PFSK-1 (cell line): ENCODE data around the gene KRTAP3-2.

ENCODE experiments used
- FOXP2 ChIP-seq: optimal IDR thresholded peaks from 2 replicates; pipeline ENCODE3; 2011; ENCODE audit warnings: borderline replicate concordance, control low read depth, inconsistent platforms; ENCODE audit not compliant: insufficient read depth; ENCODE audit errors: extremely low read length, extremely low read depth
- POLR2AphosphoS5 ChIP-seq: IDR thresholded peaks from 2 replicates; pipeline ENCODE4 v1.6.1; 2012; ENCODE audit warnings: low read depth, mild to moderate bottlenecking, control low read depth, low read length, moderate library complexity
- REST ChIP-seq, 2 experiments: IDR thresholded peaks; 2 replicates each; pipeline versions ENCODE4 v1.6.1 to v1.8.0; 2011 to 2012; ENCODE audit warnings: low read depth in 2 of 2, low read length in 2 of 2, control low read depth in 1 of 2, inconsistent platforms in 1 of 2, mild to moderate bottlenecking in 1 of 2, moderate library complexity in 1 of 2; ENCODE audit not compliant: insufficient read depth in 1 of 2
- SIN3A ChIP-seq: IDR thresholded peaks from 2 replicates; pipeline ENCODE4 v1.6.1; 2012; ENCODE audit warnings: mild to moderate bottlenecking, low read length, moderate library complexity, borderline replicate concordance; ENCODE audit not compliant: insufficient read depth
- TAF1 ChIP-seq: IDR thresholded peaks from 2 replicates; pipeline ENCODE4 v1.6.1; 2012; ENCODE audit warnings: low read length, control low read depth, borderline replicate concordance; ENCODE audit not compliant: insufficient read depth

Gene KRTAP3-2

GRCh38 chr17:41009301-41009760, 9.6 kb upstream of the KRTAP3-2 start:
- TF ChIP-seq FOXP2 (no peak), SIN3A (no peak), REST (IDR thresholded peaks at IDR 0.05; ENCODE audit: insufficient read depth in 1 of 2, low read depth in 2 of 2, low read length in 2 of 2) (no peak), TAF1 (no peak), POLR2AphosphoS5 (no peak)

DNA sequence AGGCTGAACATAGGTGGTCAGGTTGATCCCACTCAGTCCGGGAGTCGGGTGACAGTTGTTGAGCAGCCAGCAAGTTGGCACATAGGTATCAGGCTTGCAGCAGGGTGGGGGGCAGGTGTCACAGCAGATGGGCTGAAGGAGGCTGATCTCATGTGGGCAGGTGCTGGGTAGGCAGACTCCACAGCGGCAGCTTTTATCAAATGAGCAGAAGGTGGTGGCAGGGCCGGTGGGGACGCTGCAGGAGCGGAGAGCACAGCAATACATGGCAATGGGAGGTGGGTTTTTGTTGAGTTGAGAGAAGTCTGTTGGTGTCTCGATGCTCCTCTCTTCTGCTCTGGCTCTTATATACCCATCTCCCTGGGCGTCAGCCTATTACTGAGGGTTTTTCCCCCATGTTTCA, 9.1 kb upstream of the KRTAP3-2 start, which contains the start of gene KRTAP3-1:
TSS of gene KRTAP3-1 (minus strand) at position 318 of the 400 bp plus-strand sequence. CDS start at position 264, 54 bp downstream.
- TF ChIP-seq REST (IDR thresholded peaks at IDR 0.05; ENCODE audit: insufficient read depth in 1 of 2, low read depth in 2 of 2, low read length in 2 of 2) = no peak
- no peak for TF ChIP-seq SIN3A
- no peak for TF ChIP-seq POLR2AphosphoS5
- TF ChIP-seq FOXP2 = no peak
- no peak for TF ChIP-seq TAF1

- no peak for TF ChIP-seq FOXP2
These were observed 4.7 kb upstream of the KRTAP3-2 start for GRCh38 chr17:41004397-41004796.

GRCh38 chr17:41003926-41004325, 4.2 kb upstream of the KRTAP3-2 start:
- TF ChIP-seq FOXP2 = no peak
- no peak for TF ChIP-seq REST (IDR thresholded peaks at IDR 0.05; ENCODE audit: insufficient read depth in 1 of 2, low read depth in 2 of 2, low read length in 2 of 2)
- TF ChIP-seq SIN3A = no peak
- TF ChIP-seq TAF1 = no peak
- no peak for TF ChIP-seq POLR2AphosphoS5

DNA sequence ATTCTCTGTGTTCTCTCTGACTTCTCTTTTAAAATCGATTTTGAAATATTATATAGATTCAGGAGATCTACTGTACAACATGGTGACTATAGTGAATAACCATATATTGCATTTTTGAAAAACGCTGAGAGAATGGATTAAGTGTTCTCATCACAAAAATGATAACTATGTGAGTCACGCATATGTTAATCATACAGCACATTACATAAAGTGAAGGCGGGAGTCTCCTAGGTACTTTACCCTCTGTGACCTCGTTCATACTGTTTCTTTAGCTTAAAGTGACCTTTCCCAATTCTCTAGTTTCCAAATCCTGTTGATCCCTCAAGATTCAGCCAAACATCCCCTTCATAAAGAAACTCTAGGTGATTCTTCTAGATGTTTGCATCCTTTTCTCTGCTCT, 3.1 kb upstream of the KRTAP3-2 start:
- TF ChIP-seq REST (IDR thresholded peaks at IDR 0.05; ENCODE audit: insufficient read depth in 1 of 2, low read depth in 2 of 2, low read length in 2 of 2) (no peak), FOXP2 (no peak), TAF1 (no peak), POLR2AphosphoS5 (no peak), SIN3A (no peak)
